Progenitor cell of endocrine pancreas (in vitro differentiated cells): ENCODE results near the gene ABCA4. TPM values are rescaled to one million over a fixed set of nuclear protein-coding genes. Genes with fewer than 3 reads are reported as not detected.
"Not testable (repeated sequence)": the region's sequence is repeated elsewhere in the genome, so short reads cannot be mapped to it uniquely, and the experiment has no call there.

Experiments used
- DNase-seq: peaks from one replicate; pipeline ENCODE4 v3.0.0; 2021; ENCODE audit warnings: low spot score; ENCODE audit not compliant: unreplicated experiment
- H3K27ac Mint-ChIP-seq: 2 replicates; pipeline ENCODE4 v1.8.0; 2021; ENCODE audit warnings: mild to moderate bottlenecking, moderate library complexity, mixed read lengths
- H3K27me3 Mint-ChIP-seq: 2 replicates; pipeline ENCODE4 v1.8.0; 2021; ENCODE audit warnings: mixed read lengths
- H3K36me3 Mint-ChIP-seq: 2 replicates; pipeline ENCODE4 v1.8.0; 2022; ENCODE audit warnings: mixed read lengths; ENCODE audit not compliant: insufficient read depth
- H3K4me1 Mint-ChIP-seq: 2 replicates; pipeline ENCODE4 v1.8.0; 2021; ENCODE audit warnings: low read depth, mixed read lengths
- H3K4me3 Mint-ChIP-seq: 2 replicates; pipeline ENCODE4 v1.8.0; 2021; ENCODE audit warnings: low read depth, mild to moderate bottlenecking, moderate library complexity, mixed read lengths
- H3K9me3 Mint-ChIP-seq: 2 replicates; pipeline ENCODE4 v1.8.0; 2021; ENCODE audit warnings: low read depth, mixed read lengths
- total RNA-seq: library from RNA; stranded (reverse); gene quantifications from 2 replicates; pipeline ENCODE4 v1.2.1, GENCODE V29; 2021
- TF ChIP-seq, protein P1 (sequence below): fragments of 200-600 bp; sonication (generic); IDR thresholded peaks from one replicate; pipeline ENCODE4 v1.5.0; 2021; ENCODE audit warnings: antibody characterized with exemption, mild to moderate bottlenecking; ENCODE audit not compliant: unreplicated experiment

ABCA4 gene
- total RNA-seq, 1 donor from 2014 or later, result 0.86 TPM

GRCh38 chr1:93960641-93961147 is 160.3 kb downstream of the ABCA4 start:
- no peak for DNase-seq
- Mint-ChIP-seq H3K4me3 (no peak overlapping the region), H3K27me3 (peaks cover 3% of the 10 kb centered on the region), H3K9me3 (peaks cover 7% of the 10 kb centered on the region), H3K4me1 (peaks cover 14% of the 10 kb centered on the region), H3K27ac (no peak overlapping the region), H3K36me3 (no peaks in the 10 kb centered on the region)
- TF ChIP-seq, protein P1, sequence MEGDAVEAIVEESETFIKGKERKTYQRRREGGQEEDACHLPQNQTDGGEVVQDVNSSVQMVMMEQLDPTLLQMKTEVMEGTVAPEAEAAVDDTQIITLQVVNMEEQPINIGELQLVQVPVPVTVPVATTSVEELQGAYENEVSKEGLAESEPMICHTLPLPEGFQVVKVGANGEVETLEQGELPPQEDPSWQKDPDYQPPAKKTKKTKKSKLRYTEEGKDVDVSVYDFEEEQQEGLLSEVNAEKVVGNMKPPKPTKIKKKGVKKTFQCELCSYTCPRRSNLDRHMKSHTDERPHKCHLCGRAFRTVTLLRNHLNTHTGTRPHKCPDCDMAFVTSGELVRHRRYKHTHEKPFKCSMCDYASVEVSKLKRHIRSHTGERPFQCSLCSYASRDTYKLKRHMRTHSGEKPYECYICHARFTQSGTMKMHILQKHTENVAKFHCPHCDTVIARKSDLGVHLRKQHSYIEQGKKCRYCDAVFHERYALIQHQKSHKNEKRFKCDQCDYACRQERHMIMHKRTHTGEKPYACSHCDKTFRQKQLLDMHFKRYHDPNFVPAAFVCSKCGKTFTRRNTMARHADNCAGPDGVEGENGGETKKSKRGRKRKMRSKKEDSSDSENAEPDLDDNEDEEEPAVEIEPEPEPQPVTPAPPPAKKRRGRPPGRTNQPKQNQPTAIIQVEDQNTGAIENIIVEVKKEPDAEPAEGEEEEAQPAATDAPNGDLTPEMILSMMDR, result no peak

- Mint-ChIP-seq H3K4me3 (no peak overlapping the region), H3K27me3 (peaks cover 3% of the 10 kb centered on the region), H3K4me1 (peaks cover 14% of the 10 kb centered on the region), H3K9me3 (peaks cover 12% of the 10 kb centered on the region), H3K36me3 (no peaks in the 10 kb centered on the region), H3K27ac (peak overlapping the region; percentile 54)
- DNase-seq, result no peak
- TF ChIP-seq, protein P1, result no peak
Observed at GRCh38 chr1:93959413-93959812, 161.5 kb downstream of the ABCA4 start.

DNA sequence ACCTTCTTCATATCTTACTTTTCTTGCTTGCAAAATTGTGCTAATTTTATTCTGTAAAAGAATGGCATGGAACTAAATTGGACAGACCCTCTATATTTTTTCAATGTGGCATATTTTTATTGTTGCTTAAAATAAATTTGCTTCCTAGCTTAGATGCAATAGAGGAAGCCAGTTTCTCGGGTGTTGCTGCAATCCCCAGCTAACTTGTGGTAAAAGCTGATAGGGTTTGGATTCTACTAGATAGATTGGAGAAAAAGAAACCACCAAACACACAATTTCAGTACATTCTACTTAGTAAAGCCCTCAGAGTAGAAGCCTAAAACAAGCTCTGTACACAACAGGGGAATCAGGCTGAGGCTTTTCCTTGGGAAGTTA is 162.2 kb downstream of the ABCA4 start:
- Mint-ChIP-seq H3K4me1 (peaks cover 12% of the 10 kb centered on the region), H3K36me3 (no peaks in the 10 kb centered on the region), H3K4me3 (no peak overlapping the region), H3K27me3 (peaks cover 3% of the 10 kb centered on the region), H3K27ac (no peak overlapping the region), H3K9me3 (peaks cover 12% of the 10 kb centered on the region)
- DNase-seq, result no peak
- TF ChIP-seq, protein P1, result no peak

- TF ChIP-seq, protein P1, result no peak
- Mint-ChIP-seq H3K9me3 (peaks cover 12% of the 10 kb centered on the region), H3K4me3 (no peak overlapping the region), H3K36me3 (no peaks in the 10 kb centered on the region), H3K27ac (peak overlapping the region; percentile 11), H3K4me1 (peaks cover 10% of the 10 kb centered on the region), H3K27me3 (peaks cover 3% of the 10 kb centered on the region)
- no peak for DNase-seq
Observed at GRCh38 chr1:93958032-93958725, 162.8 kb downstream of the ABCA4 start.

- no peaks in the 10 kb centered on the region for H3K36me3 Mint-ChIP-seq
- no peak for DNase-seq
- H3K4me3 Mint-ChIP-seq, result no peak overlapping the region
- peaks cover 10% of the 10 kb centered on the region for H3K4me1 Mint-ChIP-seq
- H3K27ac Mint-ChIP-seq, result no peak overlapping the region
- peaks cover 31% of the 10 kb centered on the region for H3K9me3 Mint-ChIP-seq
- TF ChIP-seq, protein P1, result no peak
- peaks cover 3% of the 10 kb centered on the region for H3K27me3 Mint-ChIP-seq
Observed at GRCh38 chr1:93955765-93956164, 165.2 kb downstream of the ABCA4 start.

GRCh38 chr1:93947002-93947686 is 173.8 kb downstream of the ABCA4 start:
- DNase-seq, H3K36me3 Mint-ChIP-seq, H3K27ac Mint-ChIP-seq, H3K4me1 Mint-ChIP-seq, H3K27me3 Mint-ChIP-seq, H3K4me3 Mint-ChIP-seq: not testable (repeated sequence)
- peaks cover 26% of the 10 kb centered on the region for H3K9me3 Mint-ChIP-seq
